MG63 (cell line): ENCODE data around the gene KRTAP5-4. TPM values are rescaled to one million over a fixed set of nuclear protein-coding genes. Genes with fewer than 3 reads are reported as not detected.

ENCODE experiments used
- DNase-seq: peaks from one replicate; pipeline ENCODE4 v3.0.0-alpha.2; 2020
- H3K27me3 ChIP-seq: fragments of 250-450 bp; sonication (Bioruptor Pico); 2 replicates; pipeline ENCODE4 v1.5.1; 2020; ENCODE audit warnings: mild to moderate bottlenecking, moderate library complexity
- H3K36me3 ChIP-seq: fragments of 250-450 bp; sonication (Bioruptor Pico); 2 replicates; pipeline ENCODE4 v1.5.1; 2020; ENCODE audit warnings: mild to moderate bottlenecking, moderate library complexity
- H3K4me3 ChIP-seq: fragments of 250-450 bp; sonication (Bioruptor Pico); 2 replicates; pipeline ENCODE4 v1.5.1; 2020; ENCODE audit warnings: mild to moderate bottlenecking, moderate library complexity
- H3K9me3 ChIP-seq: fragments of 250-450 bp; sonication (Bioruptor Pico); 2 replicates; pipeline ENCODE4 v1.5.1; 2020; ENCODE audit warnings: mild to moderate bottlenecking, moderate library complexity
- total RNA-seq: library from RNA; depleted of rRNA; stranded (reverse); fragments of >200 nt; shearing (Covaris generic); gene quantifications from 2 replicates; pipeline ENCODE4 v1.2.3, GENCODE V29; 2014; ENCODE audit warnings: low replicate concordance; rRNA removed

Gene KRTAP5-4
- total RNA-seq, 1 experiment from 2014 or later, result not detected

DNA sequence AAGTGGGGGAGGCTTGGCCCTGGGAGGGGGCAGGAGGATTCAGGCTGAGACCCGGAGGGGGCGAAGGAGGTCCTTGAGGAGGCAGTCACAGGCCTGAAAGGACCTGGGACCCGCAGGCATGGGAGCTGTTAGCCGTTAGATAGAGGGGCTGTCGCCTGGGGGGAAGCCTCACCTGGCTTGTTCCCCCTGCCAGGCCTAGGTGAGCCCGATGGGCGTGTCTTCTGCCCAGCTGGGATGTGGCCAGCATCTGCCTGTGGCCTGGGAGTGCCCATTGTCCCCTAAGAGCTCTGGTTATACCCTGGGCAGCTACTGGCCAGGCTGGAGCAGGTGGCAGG, 48.1 kb downstream of the KRTAP5-4 start:
- H3K4me3 ChIP-seq, result no peak overlapping the region; the same call in 1 of the 2 replicates
- no peak for DNase-seq

DNA sequence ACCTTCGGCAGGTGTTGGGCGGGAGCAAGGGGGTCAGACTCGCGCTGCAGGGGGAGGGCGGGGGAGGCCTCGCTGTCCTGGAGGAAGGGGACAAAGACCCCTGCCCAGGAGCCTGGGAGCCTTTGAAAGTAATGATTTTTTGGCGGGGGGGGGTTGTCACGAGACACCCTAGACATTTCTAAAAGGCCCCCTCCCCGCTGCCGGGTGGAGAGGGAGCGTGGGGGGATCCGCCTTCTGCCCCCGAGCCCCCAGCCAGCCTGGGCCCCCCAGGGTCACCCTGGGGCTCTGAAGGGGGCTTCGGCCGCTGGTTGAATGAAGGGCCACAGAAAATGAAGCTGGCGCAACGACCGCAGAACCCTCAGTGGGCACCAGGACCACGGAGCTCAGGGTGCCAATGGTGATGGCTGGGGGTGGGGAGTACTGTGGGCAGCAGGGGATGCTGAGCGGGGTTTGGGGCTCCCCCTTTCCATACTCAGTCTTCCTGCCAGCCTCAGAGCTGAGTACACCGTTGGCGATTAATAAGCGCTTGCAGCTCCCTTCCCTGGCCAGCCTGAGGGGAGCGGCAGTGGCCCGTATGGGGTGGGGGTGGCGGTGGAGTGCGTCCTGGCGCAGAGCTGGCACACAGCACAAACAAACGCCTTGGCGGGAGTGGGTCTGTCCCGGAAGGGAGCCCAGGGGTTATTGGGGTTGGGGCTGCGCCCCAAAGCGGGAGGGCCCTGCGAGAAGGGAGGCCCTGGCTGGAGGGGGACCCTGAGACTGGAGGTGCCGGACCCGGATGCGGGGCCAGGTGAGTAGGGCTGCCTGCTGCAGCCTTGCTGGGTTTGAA, 48.6 kb downstream of the KRTAP5-4 start:
- Histone ChIP-seq H3K9me3 (peaks cover 3% of the 10 kb centered on the region; the same call in 1 of the 2 replicates), H3K27me3 (peaks cover 18% of the 10 kb centered on the region), H3K36me3 (no peaks in the 10 kb centered on the region), H3K4me3 (peak overlapping the region; percentile 51)
- no peak for DNase-seq

More for the DNA sequence above, 48.1 kb downstream of the KRTAP5-4 start:
- peaks cover 6% of the 10 kb centered on the region; the same call in 1 of the 2 replicates for H3K9me3 ChIP-seq
- H3K36me3 ChIP-seq, result no peaks in the 10 kb centered on the region
- peaks cover 18% of the 10 kb centered on the region for H3K27me3 ChIP-seq

DNA sequence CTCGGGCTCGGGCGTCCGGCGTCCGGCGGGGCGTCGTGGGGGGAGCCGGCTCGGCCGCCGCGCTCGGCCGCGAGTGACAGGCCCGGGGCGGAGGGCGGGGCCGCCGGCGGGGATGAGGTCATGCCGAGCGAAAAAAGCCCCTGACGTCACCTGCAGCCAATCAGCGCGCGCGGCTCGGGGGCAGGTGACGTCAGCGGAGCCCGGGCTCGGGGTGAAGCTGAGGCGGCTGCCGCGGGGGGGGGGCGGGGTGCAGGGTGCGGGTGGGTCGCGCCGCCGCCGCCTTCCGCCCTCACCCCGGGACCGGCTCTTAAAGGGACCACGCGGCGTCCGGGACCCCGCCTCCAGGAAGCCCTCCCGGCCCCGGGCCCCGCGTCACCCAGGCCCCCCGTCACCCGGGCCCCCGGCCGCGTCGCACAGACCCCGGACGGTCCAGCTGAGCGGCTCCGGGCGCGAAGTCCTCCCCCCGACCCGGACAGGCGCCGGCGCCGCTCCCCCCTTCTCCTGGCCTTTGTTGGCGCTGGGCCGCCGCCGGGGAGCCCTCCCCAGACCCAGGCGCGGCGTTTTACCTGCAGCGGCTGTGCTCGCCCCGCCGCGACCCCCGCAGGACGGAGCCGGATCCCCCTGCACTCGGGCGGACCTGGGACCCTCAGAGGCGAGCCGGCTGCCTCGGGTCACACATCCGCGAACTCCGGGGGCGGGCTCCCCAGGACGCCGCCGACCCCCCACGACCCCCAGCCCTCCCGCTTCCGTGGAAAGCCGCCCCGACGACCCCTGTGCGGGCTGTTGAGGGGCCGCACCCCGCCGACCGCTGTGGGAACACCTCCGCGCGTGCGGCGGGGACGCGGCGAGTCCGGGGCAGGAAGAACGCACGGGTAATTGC, 49.5 kb downstream of the KRTAP5-4 start, which contains the start of gene DUSP8:
TSS of gene DUSP8 (minus strand) at position 75 of the 880 bp plus-strand sequence. CDS start 6,445 bp downstream, outside the sequence.
- no peaks in the 10 kb centered on the region for H3K9me3 ChIP-seq
- DNase-seq, result peak; percentile 85
- peaks cover 18% of the 10 kb centered on the region for H3K27me3 ChIP-seq
- peak within 1 kb of the TSS; percentile 58 for H3K4me3 ChIP-seq
- no peaks in the 10 kb centered on the region for H3K36me3 ChIP-seq

GRCh38 chr11:1571760-1572196, 50.2 kb downstream of the KRTAP5-4 start:
- H3K4me3 ChIP-seq, result peak overlapping the region; percentile 58
- no peaks in the 10 kb centered on the region for H3K9me3 ChIP-seq
- DNase-seq, result no peak
- no peaks in the 10 kb centered on the region for H3K36me3 ChIP-seq
- peaks cover 16% of the 10 kb centered on the region for H3K27me3 ChIP-seq

Other genes with a start within 250 kb of the KRTAP5-4 start
- gene BRSK2, start 232.2 kb downstream of the KRTAP5-4 start, total RNA-seq, result 4.7 and 6.9 TPM in 2 replicates
- 25.4 and 34.2 TPM in 2 replicates for gene MOB2, start 135.4 kb downstream of the KRTAP5-4 start, total RNA-seq
- 1.1 and 4.5 TPM in 2 replicates for gene DUSP8, start 49.9 kb downstream of the KRTAP5-4 start, total RNA-seq
- gene KRTAP5-1, start 36.9 kb downstream of the KRTAP5-4 start, total RNA-seq, result not detected in 2 replicates
- not detected in 2 replicates for gene KRTAP5-2, start 23.8 kb downstream of the KRTAP5-4 start, total RNA-seq
- gene KRTAP5-3, start 13.7 kb downstream of the KRTAP5-4 start, total RNA-seq, result not detected in 2 replicates
- not detected in 2 replicates for gene KRTAP5-5, start 7.6 kb upstream of the KRTAP5-4 start, total RNA-seq
- not detected in 2 replicates for gene KRTAP5-6, start 75.1 kb upstream of the KRTAP5-4 start, total RNA-seq
- gene IFITM10, start 128.5 kb upstream of the KRTAP5-4 start, total RNA-seq, result 0.03 and 1.8 TPM in 2 replicates
- 201 and 234 TPM in 2 replicates for gene CTSD, start 141.8 kb upstream of the KRTAP5-4 start, total RNA-seq
- gene SYT8, start 212.9 kb upstream of the KRTAP5-4 start, total RNA-seq, result not detected in 2 replicates
- not detected in 2 replicates for gene TNNI2, start 216.8 kb upstream of the KRTAP5-4 start, total RNA-seq
- 41.7 and 66.6 TPM in 2 replicates for gene LSP1, start 230.9 kb upstream of the KRTAP5-4 start, total RNA-seq